Mesothelial cell of epicardium (in vitro differentiated cells): Measurements from ENCODE around the gene LIMD2. TPM values are rescaled to one million over a fixed set of nuclear protein-coding genes. Genes with fewer than 3 reads are reported as not detected.

Experiments
- DNase-seq, 2 experiments: peaks; one replicate each; pipeline ENCODE4 v3.0.0; 2021; ENCODE audit warnings: low spot score in 2 of 2; ENCODE audit not compliant: unreplicated experiment in 2 of 2
- H3K27ac Mint-ChIP-seq: 2 replicates; pipeline ENCODE4 v1.8.0; 2021; ENCODE audit warnings: mixed read lengths
- H3K27me3 Mint-ChIP-seq: 2 replicates; pipeline ENCODE4 v1.8.0; 2021; ENCODE audit warnings: low read depth, mixed read lengths
- H3K36me3 Mint-ChIP-seq: 2 replicates; pipeline ENCODE4 v1.8.0; 2021; ENCODE audit warnings: mixed read lengths
- H3K4me1 Mint-ChIP-seq: 2 replicates; pipeline ENCODE4 v1.8.0; 2021; ENCODE audit warnings: mixed read lengths
- H3K4me3 Mint-ChIP-seq: 2 replicates; pipeline ENCODE4 v1.8.0; 2021; ENCODE audit warnings: mild to moderate bottlenecking, moderate library complexity, mixed read lengths
- H3K9me3 Mint-ChIP-seq: 2 replicates; pipeline ENCODE4 v1.8.0; 2021; ENCODE audit warnings: mixed read lengths
- total RNA-seq: library from RNA; stranded (reverse); gene quantifications from 3 replicates; pipeline ENCODE4 v1.2.1, GENCODE V29; 2021
- TF ChIP-seq, protein P1 (sequence below): fragments of 200-600 bp; sonication (generic); IDR thresholded peaks from one replicate; pipeline ENCODE4 v1.5.0; 2021; ENCODE audit warnings: antibody characterized with exemption; ENCODE audit not compliant: unreplicated experiment

LIMD2 gene
- total RNA-seq, 1 donor from 2014 or later: 76.5 TPM

DNA sequence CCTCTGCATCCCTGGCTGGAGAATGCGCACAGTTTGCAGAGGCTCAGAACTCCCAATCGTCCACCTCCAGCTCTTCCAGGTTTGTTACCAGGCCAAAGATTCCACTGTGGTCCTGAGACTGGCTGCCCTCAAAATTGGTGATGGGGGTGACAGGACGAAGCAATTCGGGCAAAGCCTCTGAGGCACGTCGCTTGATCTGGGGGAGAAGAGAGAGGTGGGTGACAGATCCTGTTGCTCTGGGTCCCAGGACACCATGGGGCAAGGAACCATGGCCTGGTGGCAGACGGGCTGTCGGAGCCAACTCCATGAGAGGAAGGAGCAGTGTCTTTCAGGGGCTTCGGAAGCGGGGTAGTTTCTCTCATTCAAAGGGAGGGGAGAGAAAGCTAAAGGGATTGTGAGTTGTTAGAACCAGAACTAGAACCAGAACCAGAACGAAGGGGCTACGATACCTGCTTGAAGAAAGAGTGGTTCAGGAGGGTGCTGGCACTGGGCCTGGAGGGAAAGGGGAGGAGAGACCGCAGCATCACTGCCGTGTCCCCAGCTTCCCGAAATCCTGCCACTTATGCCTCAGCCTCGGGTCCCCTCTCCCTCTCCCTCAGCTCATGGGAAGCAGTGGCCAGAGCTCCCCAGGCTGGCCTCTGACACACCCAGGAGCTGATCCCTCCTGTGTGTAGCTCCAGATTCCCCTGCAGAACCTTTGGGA is 3.8 kb upstream of the LIMD2 start:
- Mint-ChIP-seq H3K27me3 (no peaks in the 10 kb centered on the region), H3K36me3 (peaks cover 6% of the 10 kb centered on the region), H3K4me1 (peaks cover 19% of the 10 kb centered on the region), H3K4me3 (no peak overlapping the region), H3K9me3 (no peaks in the 10 kb centered on the region), H3K27ac (no peak overlapping the region)
- TF ChIP-seq, protein P1, sequence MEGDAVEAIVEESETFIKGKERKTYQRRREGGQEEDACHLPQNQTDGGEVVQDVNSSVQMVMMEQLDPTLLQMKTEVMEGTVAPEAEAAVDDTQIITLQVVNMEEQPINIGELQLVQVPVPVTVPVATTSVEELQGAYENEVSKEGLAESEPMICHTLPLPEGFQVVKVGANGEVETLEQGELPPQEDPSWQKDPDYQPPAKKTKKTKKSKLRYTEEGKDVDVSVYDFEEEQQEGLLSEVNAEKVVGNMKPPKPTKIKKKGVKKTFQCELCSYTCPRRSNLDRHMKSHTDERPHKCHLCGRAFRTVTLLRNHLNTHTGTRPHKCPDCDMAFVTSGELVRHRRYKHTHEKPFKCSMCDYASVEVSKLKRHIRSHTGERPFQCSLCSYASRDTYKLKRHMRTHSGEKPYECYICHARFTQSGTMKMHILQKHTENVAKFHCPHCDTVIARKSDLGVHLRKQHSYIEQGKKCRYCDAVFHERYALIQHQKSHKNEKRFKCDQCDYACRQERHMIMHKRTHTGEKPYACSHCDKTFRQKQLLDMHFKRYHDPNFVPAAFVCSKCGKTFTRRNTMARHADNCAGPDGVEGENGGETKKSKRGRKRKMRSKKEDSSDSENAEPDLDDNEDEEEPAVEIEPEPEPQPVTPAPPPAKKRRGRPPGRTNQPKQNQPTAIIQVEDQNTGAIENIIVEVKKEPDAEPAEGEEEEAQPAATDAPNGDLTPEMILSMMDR: no peak
- DNase-seq: no peak

DNA sequence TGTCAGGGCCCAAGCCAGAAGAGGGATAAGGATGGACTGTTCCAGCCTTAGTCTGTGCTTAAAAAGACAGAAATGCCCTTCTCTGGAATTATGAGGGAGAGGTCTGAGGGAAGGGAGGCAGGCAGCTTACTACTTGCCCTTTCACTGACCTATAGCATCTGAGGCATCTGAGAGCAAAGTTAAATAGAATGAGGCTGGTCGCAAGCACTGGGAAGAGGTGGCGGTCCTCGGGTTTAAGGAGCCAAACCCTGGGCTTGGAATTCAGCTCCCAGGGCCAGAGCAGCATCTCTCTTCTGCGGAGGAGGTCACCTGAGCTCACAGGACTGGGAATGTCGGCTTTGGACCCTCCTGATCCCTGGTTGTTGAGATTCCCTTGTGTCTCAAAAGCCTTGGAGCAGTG is 3.1 kb upstream of the LIMD2 start:
- TF ChIP-seq, protein P1: no peak
- Mint-ChIP-seq H3K36me3 (peaks cover 4% of the 10 kb centered on the region), H3K4me3 (no peak overlapping the region), H3K9me3 (no peaks in the 10 kb centered on the region), H3K27ac (peak overlapping the region; percentile 1), H3K27me3 (no peaks in the 10 kb centered on the region), H3K4me1 (peaks cover 22% of the 10 kb centered on the region)
- DNase-seq: no peak

DNA sequence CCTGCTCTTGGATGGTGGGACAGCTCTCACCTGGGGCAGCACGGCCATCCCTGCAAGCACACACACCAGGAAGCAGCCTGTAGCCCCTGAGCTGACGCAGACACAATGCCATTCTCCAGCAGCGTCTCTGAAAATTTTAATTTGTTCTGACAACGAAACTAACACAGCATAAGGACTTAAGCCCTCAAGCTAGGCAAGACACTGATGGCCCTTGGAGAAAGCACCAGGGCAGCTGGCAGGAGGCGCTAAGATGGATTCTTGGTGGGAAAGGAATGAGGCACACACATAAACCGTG is 2.7 kb upstream of the LIMD2 start:
- peak overlapping the region; percentile 1 for H3K27ac Mint-ChIP-seq
- peaks cover 22% of the 10 kb centered on the region for H3K4me1 Mint-ChIP-seq
- no peak for DNase-seq
- peaks cover 4% of the 10 kb centered on the region for H3K36me3 Mint-ChIP-seq
- H3K4me3 Mint-ChIP-seq: no peak overlapping the region
- H3K27me3 Mint-ChIP-seq: no peaks in the 10 kb centered on the region
- TF ChIP-seq, protein P1: no peak
- H3K9me3 Mint-ChIP-seq: no peaks in the 10 kb centered on the region

DNA sequence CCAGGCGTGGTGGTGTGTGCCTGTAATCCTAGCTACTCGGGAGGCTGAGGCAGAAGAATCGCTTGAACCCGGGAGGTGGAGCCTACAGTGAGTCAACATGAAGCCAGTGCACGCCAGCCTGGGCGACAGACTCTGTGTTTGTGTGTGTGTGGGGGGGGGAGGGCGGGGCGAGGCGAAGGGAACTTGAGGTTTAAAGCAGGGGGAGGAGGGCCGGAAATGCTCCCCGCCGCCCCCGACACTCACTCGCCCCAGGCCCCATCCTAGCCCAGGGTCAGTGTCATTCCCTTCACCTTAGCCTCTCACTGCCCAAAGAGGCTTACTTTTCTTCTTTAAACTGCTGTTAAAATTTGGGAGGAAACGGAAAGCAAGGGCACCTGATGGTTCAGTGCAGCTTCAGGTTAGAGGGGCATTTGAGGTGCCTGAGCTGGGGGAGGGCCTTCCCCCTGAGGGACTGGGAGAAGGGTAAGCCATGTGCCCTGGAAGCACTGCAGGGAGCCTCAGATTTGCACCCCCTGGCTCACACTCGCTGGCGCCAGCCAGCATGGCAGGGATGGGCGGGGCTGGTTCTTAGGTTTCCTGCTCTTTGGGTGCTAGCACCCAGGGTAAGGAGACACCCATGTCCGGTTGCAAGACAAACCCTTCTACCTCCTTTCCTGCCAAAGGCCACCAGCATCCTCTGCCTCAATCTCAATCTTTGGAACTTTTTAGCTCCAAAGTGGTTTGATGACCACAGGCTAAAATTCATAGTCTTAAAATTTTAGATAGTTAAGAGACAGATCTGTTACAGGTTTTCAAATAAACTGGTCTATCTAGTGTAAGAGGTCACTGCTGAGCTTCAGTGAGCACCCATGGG is 2.2 kb upstream of the LIMD2 start:
- Mint-ChIP-seq H3K27ac (no peak overlapping the region), H3K27me3 (no peaks in the 10 kb centered on the region), H3K9me3 (no peaks in the 10 kb centered on the region), H3K4me1 (peaks cover 22% of the 10 kb centered on the region), H3K4me3 (peak overlapping the region; percentile 65), H3K36me3 (peaks cover 4% of the 10 kb centered on the region)
- TF ChIP-seq, protein P1: no peak
- DNase-seq: no peak

DNA sequence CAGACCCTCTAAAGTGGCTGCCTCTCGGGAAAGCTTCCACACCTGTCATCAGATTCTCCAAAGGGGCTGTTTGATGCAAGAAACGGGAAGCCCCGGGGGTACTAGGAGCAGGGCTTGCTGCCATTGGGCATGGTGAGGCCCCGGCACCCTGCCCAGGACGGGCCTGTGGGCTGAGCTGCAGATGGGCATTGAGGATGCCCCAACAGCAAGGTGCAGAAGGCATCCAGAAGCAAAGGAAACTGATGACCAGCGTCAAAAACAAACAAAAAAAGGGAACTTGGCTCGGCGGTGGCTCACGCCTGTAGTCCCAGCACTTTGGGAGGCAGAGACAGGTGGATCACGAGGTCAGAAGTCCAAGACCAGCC is 1.5 kb upstream of the LIMD2 start:
- Mint-ChIP-seq H3K9me3 (no peaks in the 10 kb centered on the region), H3K4me3 (peak overlapping the region; percentile 65), H3K36me3 (peaks cover 4% of the 10 kb centered on the region), H3K27me3 (no peaks in the 10 kb centered on the region), H3K4me1 (peaks cover 22% of the 10 kb centered on the region), H3K27ac (peak overlapping the region; percentile 72)
- TF ChIP-seq, protein P1: no peak
- no peak for DNase-seq
